ENCODE measurements around the gene GRM8.

The GRM8 gene

GRCh38 chr7:127264219-127264618 lies 11.5 kb upstream of the GRM8 start:
- H3K4me3 ChIP-seq (ENCODE audit: low read depth, low read length) = no peak overlapping the region
- in situ Hi-C loops (cut with HindIII; ENCODE audit: low sequenced_read_pairs) = no loop called here
- DNase-seq (ENCODE audit: low read depth) = no peak
- TF ChIP-seq CTCF (IDR thresholded peaks at IDR 0.05; ENCODE audit: low read depth, low read length, missing control alignments) = no peak

GRCh38 chr7:127258111-127258510 lies 5.4 kb upstream of the GRM8 start:
- TF ChIP-seq CTCF (IDR thresholded peaks at IDR 0.05; ENCODE audit: low read depth, low read length, missing control alignments) = no peak
- in situ Hi-C loops (cut with HindIII; ENCODE audit: low sequenced_read_pairs) = no loop called here
- no peak for DNase-seq (ENCODE audit: low read depth)
- H3K4me3 ChIP-seq (ENCODE audit: low read depth, low read length) = no peak overlapping the region

- TF ChIP-seq CTCF (IDR thresholded peaks at IDR 0.05; ENCODE audit: low read depth, low read length, missing control alignments) = no peak
- in situ Hi-C loops (cut with HindIII; ENCODE audit: low sequenced_read_pairs) = no loop called here
- no peak overlapping the region for H3K4me3 ChIP-seq (ENCODE audit: low read depth, low read length)
- DNase-seq (ENCODE audit: low read depth) = no peak
Measured at GRCh38 chr7:127257086-127257485, 4.3 kb upstream of the GRM8 start.

GRCh38 chr7:127256041-127256725 lies 3.4 kb upstream of the GRM8 start:
- no peak overlapping the region for H3K4me3 ChIP-seq (ENCODE audit: low read depth, low read length)
- DNase-seq (ENCODE audit: low read depth) = no peak
- TF ChIP-seq CTCF (IDR thresholded peaks at IDR 0.05; ENCODE audit: low read depth, low read length, missing control alignments) = no peak
- in situ Hi-C loops (cut with HindIII; ENCODE audit: low sequenced_read_pairs) = no loop called here

- no peak for TF ChIP-seq CTCF (IDR thresholded peaks at IDR 0.05; ENCODE audit: low read depth, low read length, missing control alignments)
- in situ Hi-C loops (cut with HindIII; ENCODE audit: low sequenced_read_pairs) = no loop called here
- peak overlapping the region; percentile 70 for H3K4me3 ChIP-seq (ENCODE audit: low read depth, low read length)
- DNase-seq (ENCODE audit: low read depth) = no peak
Measured at GRCh38 chr7:127254163-127254684, 1.5 kb upstream of the GRM8 start.

GRCh38 chr7:127253281-127254162 lies 781 bp upstream of the GRM8 start:
- TF ChIP-seq CTCF (IDR thresholded peaks at IDR 0.05; ENCODE audit: low read depth, low read length, missing control alignments) = peak; percentile 94
- peak; percentile 4 for DNase-seq (ENCODE audit: low read depth)
- peak overlapping the region; percentile 70 for H3K4me3 ChIP-seq (ENCODE audit: low read depth, low read length)
- in situ Hi-C loops (cut with HindIII; ENCODE audit: low sequenced_read_pairs) = no loop called here

Data from astrocyte of the cerebellum (primary cell).